A673 (cell line): Measurements from ENCODE around the gene CCDC82.

Source experiments
- EZH2 ChIP-seq: fragments of 200-600 bp; sonication (generic); IDR thresholded peaks from 2 replicates; pipeline ENCODE4 v1.6.1; 2017; ENCODE audit warnings: borderline replicate concordance, low read depth, mild to moderate bottlenecking, mixed read lengths, antibody characterized with exemption, low read length; ENCODE audit not compliant: poor library complexity, severe bottlenecking
- TF ChIP-seq, protein P1 (sequence below): fragments of 300-800, 200-600 bp; sonication (generic); conservative IDR thresholded peaks from 2 replicates; pipeline ENCODE4 v1.5.1; 2017; ENCODE audit warnings: low read depth, mild to moderate bottlenecking, antibody characterized with exemption, low read length, moderate library complexity, mixed read lengths

DNA sequence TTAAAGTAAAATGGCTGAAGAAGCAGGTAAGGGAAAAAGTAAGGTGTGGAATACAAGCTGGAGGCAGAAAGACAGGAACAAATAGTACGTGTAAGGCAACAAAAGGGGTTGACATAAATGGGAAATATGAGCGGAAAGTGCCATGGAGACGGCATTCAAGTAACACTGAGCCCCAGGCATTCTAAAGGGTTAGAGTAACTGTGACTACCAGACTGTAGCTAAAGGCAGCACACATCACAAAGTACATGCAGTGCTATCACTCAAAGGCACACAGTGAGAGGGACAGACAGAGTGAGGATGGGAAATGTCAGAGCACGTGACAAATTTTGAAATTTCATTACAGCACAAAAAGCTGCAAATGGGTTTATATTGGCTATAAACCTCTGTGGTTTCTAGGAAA is 32.9 kb downstream of the CCDC82 start:
- TF ChIP-seq, protein P1, sequence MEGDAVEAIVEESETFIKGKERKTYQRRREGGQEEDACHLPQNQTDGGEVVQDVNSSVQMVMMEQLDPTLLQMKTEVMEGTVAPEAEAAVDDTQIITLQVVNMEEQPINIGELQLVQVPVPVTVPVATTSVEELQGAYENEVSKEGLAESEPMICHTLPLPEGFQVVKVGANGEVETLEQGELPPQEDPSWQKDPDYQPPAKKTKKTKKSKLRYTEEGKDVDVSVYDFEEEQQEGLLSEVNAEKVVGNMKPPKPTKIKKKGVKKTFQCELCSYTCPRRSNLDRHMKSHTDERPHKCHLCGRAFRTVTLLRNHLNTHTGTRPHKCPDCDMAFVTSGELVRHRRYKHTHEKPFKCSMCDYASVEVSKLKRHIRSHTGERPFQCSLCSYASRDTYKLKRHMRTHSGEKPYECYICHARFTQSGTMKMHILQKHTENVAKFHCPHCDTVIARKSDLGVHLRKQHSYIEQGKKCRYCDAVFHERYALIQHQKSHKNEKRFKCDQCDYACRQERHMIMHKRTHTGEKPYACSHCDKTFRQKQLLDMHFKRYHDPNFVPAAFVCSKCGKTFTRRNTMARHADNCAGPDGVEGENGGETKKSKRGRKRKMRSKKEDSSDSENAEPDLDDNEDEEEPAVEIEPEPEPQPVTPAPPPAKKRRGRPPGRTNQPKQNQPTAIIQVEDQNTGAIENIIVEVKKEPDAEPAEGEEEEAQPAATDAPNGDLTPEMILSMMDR, result no peak
- TF ChIP-seq EZH2, result no peak
